ENCODE measurements around the gene SIGLEC1. TPM values are rescaled to one million over a fixed set of nuclear protein-coding genes. Genes with fewer than 3 reads are reported as not detected.

The SIGLEC1 gene
- total and polyA plus RNA-seq, 2 of the 4 experiments (the other 2 are of a cell fraction), result not detected

DNA sequence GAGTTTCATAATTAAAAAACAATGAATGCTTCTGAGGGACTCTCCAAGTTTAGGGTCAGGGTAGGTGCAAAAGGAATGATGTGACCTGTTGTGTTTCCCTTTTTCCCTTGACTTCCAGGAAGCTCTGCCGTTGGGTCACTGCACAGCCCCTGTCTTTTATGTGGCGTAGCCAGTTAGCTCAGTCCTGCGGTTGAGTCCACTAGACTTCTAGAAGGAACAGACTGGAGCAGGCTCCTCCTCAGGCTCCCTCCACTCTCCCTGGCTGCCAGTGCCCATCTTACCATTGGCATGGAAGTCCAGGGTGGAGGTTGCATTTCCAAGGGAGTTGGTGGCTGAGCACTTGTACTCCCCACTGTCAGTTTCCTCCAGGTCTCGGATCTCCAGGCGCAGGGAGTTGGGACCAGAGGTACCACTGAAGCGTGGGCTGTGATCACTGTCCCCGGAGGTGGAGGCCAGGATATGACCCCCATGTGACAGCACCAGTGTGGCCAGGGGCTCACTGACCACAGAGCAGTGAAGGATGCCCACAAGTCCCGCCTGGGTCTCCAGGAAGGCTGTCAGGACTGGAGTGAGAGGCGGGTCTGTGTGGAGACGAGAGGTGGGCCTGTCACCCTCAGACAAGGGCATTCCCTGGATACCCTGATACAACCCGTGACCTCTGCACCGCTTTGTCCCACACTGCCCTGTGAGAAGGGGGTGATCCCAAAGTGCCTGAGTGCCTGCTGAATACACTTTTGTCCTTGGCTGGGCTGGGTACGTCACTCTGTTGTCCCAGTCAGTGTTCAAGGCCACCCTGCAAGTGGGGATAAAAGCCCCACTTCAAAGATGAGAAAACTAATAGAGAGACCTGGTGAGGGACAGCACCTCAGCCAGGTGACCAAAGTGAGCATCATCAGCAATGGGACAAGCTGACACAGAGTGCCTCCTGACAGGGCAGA is 11.1 kb downstream of the SIGLEC1 start (continued):
- TF ChIP-seq BHLHE40 (IDR thresholded peaks at IDR 0.05; ENCODE audit: low read depth, low read length), result no peak

GRCh38 chr20:3699037-3699436 is 13.4 kb downstream of the SIGLEC1 start:
- H3K27me3 ChIP-seq (ENCODE audit: control insufficient read depth, insufficient read depth, low read length), result peaks cover 41% of the 10 kb centered on the region; the same call in 1 of the 2 replicates
- no peak overlapping the region for H4K91ac ChIP-seq (ENCODE audit: insufficient read depth, low read depth, low read length)
- WGBS, 2 experiments (ENCODE audit: extremely low coverage in 2 of 2, insufficient read length in 1 of 2), result 77% methylated on average over 6 of the region's 16 CpGs; no CpG with 5 or more reads in 1 of the 2 experiments
- H2BK15ac ChIP-seq (ENCODE audit: low read depth, low read length), result no peak overlapping the region
- CTCF ChIA-PET, result no interaction called here
- ATAC-seq (ENCODE audit: low read depth), result no peak
- H3K4me2 ChIP-seq (ENCODE audit: low read depth, low read length), result no peak overlapping the region
- no peak overlapping the region for H4K5ac ChIP-seq (ENCODE audit: low read depth, low read length)
- H2AK5ac ChIP-seq (ENCODE audit: low read depth, low read length), result no peak overlapping the region
- H2BK20ac ChIP-seq (ENCODE audit: low read depth, low read length), result no peak overlapping the region
- H3K4ac ChIP-seq (ENCODE audit: low read depth, low read length), result no peak overlapping the region
- H2BK5ac ChIP-seq (ENCODE audit: low read depth, low read length, poor library complexity, severe bottlenecking), result no peak overlapping the region
- no peaks in the 10 kb centered on the region for H3K4me1 ChIP-seq (ENCODE audit: control insufficient read depth, insufficient read depth, low read length)
- no peak overlapping the region for H3K18ac ChIP-seq (ENCODE audit: low read depth, low read length)
- no peaks in the 10 kb centered on the region for H3K79me1 ChIP-seq (ENCODE audit: low read depth in 1 of 2, low read length in 2 of 2)
- no peaks in the 10 kb centered on the region for H4K20me1 ChIP-seq (ENCODE audit: insufficient read depth, low read length)
- H3K36me3 ChIP-seq (ENCODE audit: control insufficient read depth, insufficient read depth, low read length), result no peaks in the 10 kb centered on the region
- peaks cover 4% of the 10 kb centered on the region; the same call in 1 of the 2 replicates for H3K9me3 ChIP-seq (ENCODE audit: control insufficient read depth, insufficient read depth, low read length)
- no peaks in the 10 kb centered on the region for H3K9me1 ChIP-seq (ENCODE audit: insufficient read depth, low read length)
- no peak overlapping the region for H3K4me3 ChIP-seq (ENCODE audit: insufficient read depth, low read depth, low read length)
- no peak overlapping the region for H2AK9ac ChIP-seq (replicated peaks; ENCODE audit: low read depth, low read length, poor library complexity)
- dilution Hi-C loops (cut with HindIII; ENCODE audit: low sequenced_read_pairs, unreplicated experiment) (no loop called here), in situ Hi-C loops (cut with MboI; ENCODE audit: low sequenced_read_pairs) (no loop called here), intact Hi-C loops (cut with micrococcal nuclease) (no loop called here)
- no peak overlapping the region for H2AFZ ChIP-seq (replicated peaks; ENCODE audit: low read length, poor library complexity)
- no peak overlapping the region for H4K8ac ChIP-seq (ENCODE audit: low read depth in 2 of 2, low read length in 2 of 2)
- H3K14ac ChIP-seq (replicated peaks; ENCODE audit: low read depth, low read length), result no peak overlapping the region
- H2BK120ac ChIP-seq (ENCODE audit: low read depth, low read length), result no peak overlapping the region
- no peak overlapping the region for H3K23ac ChIP-seq (ENCODE audit: low read depth, low read length)
- POLR2A ChIA-PET (ENCODE audit: unreplicated experiment), result no interaction called here
- no peak overlapping the region for H3K9ac ChIP-seq (ENCODE audit: low read depth, low read length)
- no TSS peak for BruUV-seq (replicated peaks)
- TF ChIP-seq SMC3 (IDR thresholded peaks at IDR 0.05; ENCODE audit: low read depth, low read length), result no peak
- no peak overlapping the region for H3K56ac ChIP-seq (ENCODE audit: extremely low read depth, insufficient read depth, low read length)
- no peak overlapping the region for H3K27ac ChIP-seq (ENCODE audit: insufficient read depth, low read length)
- DNase-seq, result no peak

All from IMR-90 (cell line).